Heart left ventricle (tissue), 16 donors: ENCODE results near the gene SGSM1. TPM values are rescaled to one million over a fixed set of nuclear protein-coding genes. Genes with fewer than 3 reads are reported as not detected.
A peak's percentile ranks its signal among the peaks of the same experiment; 100 is the strongest.

Experiments used
- ATAC-seq, 4 donors: fragments of 200-7000 bp; cut with Tn5 transposase; one replicate each; pipeline ENCODE4 v1.9.1; 2020 to 2022; ENCODE audit warnings: moderate library complexity in 4 of 4, mild to moderate bottlenecking in 3 of 4, moderate number of reproducible peaks in 1 of 4
- DNase-seq, 5 donors: peaks; one replicate each; pipeline ENCODE4 v3.0.0-alpha.2; 2020
- H3K27ac ChIP-seq, 12 donors: fragments of 200-600 bp; sonication (generic) in 4 of 12; one replicate each; pipeline versions ENCODE4 v1.5.0 to v1.8.0; 2016 to 2022; ENCODE audit warnings: mild to moderate bottlenecking in 2 of 12
- H3K27me3 ChIP-seq, 9 donors: fragments of 200-600 bp; sonication (generic) in 2 of 9; one replicate each; pipeline versions ENCODE4 v1.5.1 to v1.8.0; 2016 to 2022; ENCODE audit warnings: mild to moderate bottlenecking in 3 of 9
- H3K36me3 ChIP-seq, 9 donors: fragments of 200-600 bp; sonication (generic) in 2 of 9; one replicate each; pipeline versions ENCODE4 v1.5.0 to v1.8.0; 2018 to 2022; ENCODE audit warnings: mild to moderate bottlenecking in 2 of 9
- H3K4me1 ChIP-seq, 12 donors: fragments of 200-600 bp; sonication (generic) in 4 of 12; one replicate each; pipeline versions ENCODE4 v1.5.0 to v1.8.0; 2016 to 2022; ENCODE audit warnings: mild to moderate bottlenecking in 3 of 12
- H3K4me3 ChIP-seq, 12 donors: fragments of 200-600 bp; sonication (generic) in 4 of 12; one replicate each; pipeline versions ENCODE4 v1.5.0 to v1.8.0; 2017 to 2022; ENCODE audit warnings: mild to moderate bottlenecking in 9 of 12, moderate library complexity in 4 of 12
- H3K9me3 ChIP-seq, 12 donors: fragments of 200-600 bp; sonication (generic) in 4 of 12; one replicate each; pipeline versions ENCODE4 v1.5.0 to v1.8.0; 2016 to 2022; ENCODE audit warnings: mild to moderate bottlenecking in 1 of 12
- POLR2A ChIP-seq, 2 donors: fragments of 450-650 bp; IDR thresholded peaks; one replicate each; pipeline ENCODE4 v1.6.1; 2017; ENCODE audit warnings: antibody characterized with exemption in 2 of 2, mild to moderate bottlenecking in 2 of 2, moderate library complexity in 2 of 2
- WGBS, 4 donors: extraction: QIAGEN DNeasy Blood & Tissue Kit in 2 of 4; methylation state at CpG; one replicate each; pipeline versions ENCODE4 v1.1.5 to v1.1.7; 2013 to 2018; 5-methylcytosine and 5-hydroxymethylcytosine counted together
- intact Hi-C, 10 donors: fragments of 100-400 bp; cut with DNase I; formaldehyde crosslinking; loops; one replicate each; pipeline versions ENCODE4 v1.11.1 to v1.14.2; 2022
- polyA plus RNA-seq, 2 donors: library from polyadenylated mRNA; stranded (reverse); fragments of 200-250 nt; gene quantifications; one replicate each; pipeline ENCODE4 v1.2.3, GENCODE V29; 2013
- total RNA-seq, 9 donors: library from RNA; depleted of rRNA in 2 of 9; stranded (reverse); fragments of >200 nt in 2 of 9; fragmentation: NEBNext Ultra II Directional in 3 of 9; extraction: Animal tissue kit (Norgen Biotek cat#: 25700) in 3 of 9; gene quantifications; one replicate each; pipeline versions ENCODE4 v1.1.0 to v1.2.4, GENCODE V29; 2016 to 2023
- TF ChIP-seq, protein P1 (sequence below), 12 donors: fragments of 200-600 bp; sonication (generic) in 4 of 12; IDR thresholded peaks; one replicate each; pipeline versions ENCODE4 v1.5.0 to v1.8.0; 2018 to 2022; ENCODE audit warnings: antibody characterized with exemption in 12 of 12, mild to moderate bottlenecking in 5 of 12
- donor health status: ischemic (EF 13 %, LVEDD 7.1; RV severe dilation, severe dysfunction).
- donor health status: healthy with polysubstance abuse.
- donor health status: DM: no; HTN: yes; CAD: no.
- donor health status: DM: no; HTN: no; CAD: no.
- donor health status: ischemic (EF 25% LVEDD 6.9; RV normal size, moderate dysfunction).
- donor health status: ischemic (EF 25% LVEDD 5.7; RV mildly dilated, moderate dysfunction).
- donor health status: healthy.
- donor health status: DM: yes; HTN: yes; CAD: no.
- donor health status: ischemic (EF 35%, LVEDD 5.7; RV mildly dilated, moderate dysfunction).
- donor health status: nonischemic (EF 11% LVEDD 7.7; RV severe dilation, severe dysfunction).
- donor health status: DM: yes; HTN: yes; CAD: no.
- donor health status: PGD.
- donor health status: ischemic (EF 29% LVEDD 5.4; RV normal size, mild dysfunction).
- donor health status: nonischemic (EF 23%, LVEDD 6.1; RV moderate dilation, normal function).

SGSM1 gene
- total and polyA plus RNA-seq, 11 donors = 2.1 to 11.0 (median 6.6) TPM

DNA sequence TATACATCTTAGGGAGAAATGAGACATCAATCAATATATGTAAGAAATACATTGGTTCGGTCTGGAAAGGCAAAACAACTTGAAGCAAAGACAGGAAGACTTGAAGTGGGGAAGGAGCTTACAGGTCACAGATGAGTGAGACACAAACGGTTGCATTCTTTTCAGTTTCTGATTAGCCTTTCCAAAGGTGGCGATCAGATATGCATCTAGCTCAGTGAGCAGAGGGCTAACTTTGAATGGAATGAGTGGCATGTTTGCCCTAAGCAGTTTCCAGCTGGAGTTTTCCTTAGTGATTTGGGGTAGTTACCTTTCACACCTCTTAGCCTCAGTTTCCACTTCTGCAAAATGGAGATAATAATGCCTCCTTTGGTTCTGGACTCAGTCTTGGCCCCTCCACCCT, 124.7 kb downstream of the SGSM1 start:
- Histone ChIP-seq H3K27me3 (no peaks in the 10 kb centered on the region), H3K4me3 (no peak overlapping the region), H3K4me1 (peaks cover 0 to 5% (median 0%) of the 10 kb centered on the region in 12 donors), H3K9me3 (peaks cover 0 to 16% (median 0%) of the 10 kb centered on the region in 12 donors), H3K36me3 (no peaks in the 10 kb centered on the region), H3K27ac (no peak overlapping the region)
- DNase-seq (no peak), ATAC-seq (no peak)
- intact Hi-C loops = loop anchor here in 2 of 10 donors (10.0 kb wide), 2 partner anchors 244 to 254 kb away; no protein-coding TSS in a partner anchor
- 66 to 78% (median 74%) methylated on average over 3 of the region's 3 CpGs for WGBS, 4 donors
- TF ChIP-seq POLR2A (IDR thresholded peaks at IDR 0.05) = no peak
- TF ChIP-seq, protein P1, sequence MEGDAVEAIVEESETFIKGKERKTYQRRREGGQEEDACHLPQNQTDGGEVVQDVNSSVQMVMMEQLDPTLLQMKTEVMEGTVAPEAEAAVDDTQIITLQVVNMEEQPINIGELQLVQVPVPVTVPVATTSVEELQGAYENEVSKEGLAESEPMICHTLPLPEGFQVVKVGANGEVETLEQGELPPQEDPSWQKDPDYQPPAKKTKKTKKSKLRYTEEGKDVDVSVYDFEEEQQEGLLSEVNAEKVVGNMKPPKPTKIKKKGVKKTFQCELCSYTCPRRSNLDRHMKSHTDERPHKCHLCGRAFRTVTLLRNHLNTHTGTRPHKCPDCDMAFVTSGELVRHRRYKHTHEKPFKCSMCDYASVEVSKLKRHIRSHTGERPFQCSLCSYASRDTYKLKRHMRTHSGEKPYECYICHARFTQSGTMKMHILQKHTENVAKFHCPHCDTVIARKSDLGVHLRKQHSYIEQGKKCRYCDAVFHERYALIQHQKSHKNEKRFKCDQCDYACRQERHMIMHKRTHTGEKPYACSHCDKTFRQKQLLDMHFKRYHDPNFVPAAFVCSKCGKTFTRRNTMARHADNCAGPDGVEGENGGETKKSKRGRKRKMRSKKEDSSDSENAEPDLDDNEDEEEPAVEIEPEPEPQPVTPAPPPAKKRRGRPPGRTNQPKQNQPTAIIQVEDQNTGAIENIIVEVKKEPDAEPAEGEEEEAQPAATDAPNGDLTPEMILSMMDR (IDR thresholded peaks at IDR 0.05) = no peak

DNA sequence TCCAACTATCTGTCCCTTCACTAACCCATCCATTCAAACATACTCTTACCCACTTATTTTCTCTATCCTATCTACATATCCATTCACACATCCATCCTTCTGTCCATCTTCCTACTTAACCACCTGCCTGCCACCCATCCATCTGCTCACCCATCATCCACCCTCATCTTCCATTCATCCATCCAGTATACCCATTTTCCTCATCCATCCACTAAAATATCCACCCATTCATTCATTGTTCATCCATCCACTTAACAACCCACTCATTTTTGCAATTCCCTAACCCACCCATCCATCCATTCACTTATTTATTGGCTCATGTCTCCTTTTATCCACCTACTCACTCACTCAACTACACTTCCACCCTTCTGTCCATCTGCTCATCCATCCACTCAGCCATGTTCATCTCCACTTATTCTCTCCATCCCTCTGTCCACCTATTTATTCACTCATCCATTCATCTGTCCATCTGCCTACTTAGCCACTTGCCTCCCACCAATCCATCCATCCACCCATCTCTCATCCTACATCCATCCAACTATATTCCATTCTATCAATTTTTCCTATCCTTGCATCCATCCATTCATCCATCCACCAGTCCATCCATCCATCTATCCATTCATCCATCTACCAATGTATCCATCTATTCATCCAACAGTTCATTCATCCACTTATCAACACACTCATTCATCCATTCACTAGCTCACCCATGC, 129.9 kb downstream of the SGSM1 start:
- Histone ChIP-seq H3K4me1 (no peaks in the 10 kb centered on the region), H3K4me3 (no peak overlapping the region), H3K27ac (no peak overlapping the region), H3K27me3 (no peaks in the 10 kb centered on the region), H3K36me3 (no peaks in the 10 kb centered on the region), H3K9me3 (no peaks in the 10 kb centered on the region)
- ATAC-seq (no peak), DNase-seq (no peak)
- no peak for TF ChIP-seq POLR2A (IDR thresholded peaks at IDR 0.05)
- TF ChIP-seq, protein P1 (IDR thresholded peaks at IDR 0.05) = no peak
- intact Hi-C loops = loop anchor here in 2 of 10 donors (5.0 to 10.0 kb wide), 3 partner anchors 121 to 249 kb away; no protein-coding TSS in a partner anchor

GRCh38 chr22:24937114-24937513, 131.1 kb downstream of the SGSM1 start:
- H3K4me1 ChIP-seq = no peaks in the 10 kb centered on the region
- no peak overlapping the region for H3K4me3 ChIP-seq
- no peak overlapping the region for H3K27ac ChIP-seq
- WGBS, 4 donors = 30 to 47% (median 39%) methylated on average over 2 of the region's 2 CpGs
- intact Hi-C loops = loop anchor here in 2 of 10 donors (5.0 to 10.0 kb wide), 3 partner anchors 120 to 248 kb away; no protein-coding TSS in a partner anchor
- ATAC-seq (no peak), DNase-seq (no peak)
- H3K9me3 ChIP-seq = no peaks in the 10 kb centered on the region
- no peaks in the 10 kb centered on the region for H3K27me3 ChIP-seq
- TF ChIP-seq, protein P1 (IDR thresholded peaks at IDR 0.05) = peak in 1 of 12 donors; percentile 18
- TF ChIP-seq POLR2A (IDR thresholded peaks at IDR 0.05) = no peak
- no peaks in the 10 kb centered on the region for H3K36me3 ChIP-seq

DNA sequence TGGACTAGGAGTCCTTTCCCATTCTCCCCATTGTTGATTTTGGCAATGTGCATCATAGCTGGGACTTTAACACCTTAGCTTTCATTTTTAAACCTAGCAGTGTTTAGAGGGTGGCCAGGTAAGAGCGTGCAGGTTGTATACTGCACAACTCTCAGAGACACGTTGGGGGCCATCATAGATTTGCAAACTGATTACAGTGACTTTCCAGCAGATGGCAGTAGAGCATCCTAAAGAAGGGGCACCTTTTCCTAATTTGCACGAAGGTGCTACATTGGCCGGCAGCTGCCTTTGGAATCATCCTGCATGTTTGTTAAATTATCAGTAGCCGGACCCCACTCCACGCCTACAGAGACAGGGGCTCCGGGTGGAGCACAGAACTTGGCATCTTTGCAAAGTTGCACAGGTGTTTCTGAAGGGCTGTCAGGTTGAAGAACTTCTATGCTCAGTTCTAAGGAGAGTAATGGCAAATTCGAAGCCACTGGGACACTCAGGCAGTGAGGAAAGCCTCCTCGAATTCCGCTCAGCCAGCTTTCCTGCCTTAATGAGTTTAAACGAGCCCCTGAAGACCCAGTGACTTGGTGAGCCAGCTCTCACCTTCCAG, 132.8 kb downstream of the SGSM1 start:
- ATAC-seq (peak in 3 of 4 donors; percentile 35 to 56 (median 45)), DNase-seq (no peak)
- intact Hi-C loops = loop anchor here in 4 of 10 donors (2.0 to 10.0 kb wide), 5 partner anchors 110 to 246 kb away; no protein-coding TSS in a partner anchor
- Histone ChIP-seq H3K27ac (no peak overlapping the region), H3K4me1 (no peaks in the 10 kb centered on the region), H3K9me3 (no peaks in the 10 kb centered on the region), H3K27me3 (no peaks in the 10 kb centered on the region), H3K4me3 (no peak overlapping the region), H3K36me3 (no peaks in the 10 kb centered on the region)
- WGBS, 4 donors = 17 to 21% (median 18%) methylated on average over 11 of the region's 11 CpGs
- TF ChIP-seq, protein P1 (IDR thresholded peaks at IDR 0.05) = peak; percentile 60 to 85 (median 73)
- no peak for TF ChIP-seq POLR2A (IDR thresholded peaks at IDR 0.05)
